Measurements from ENCODE around the gene TSPAN33. TPM values are rescaled to one million over a fixed set of nuclear protein-coding genes. Genes with fewer than 3 reads are reported as not detected.

TSPAN33 gene
- polyA plus RNA-seq, 1 of the 3 experiments (the other 2 are of a cell fraction) = 6.9 TPM

DNA sequence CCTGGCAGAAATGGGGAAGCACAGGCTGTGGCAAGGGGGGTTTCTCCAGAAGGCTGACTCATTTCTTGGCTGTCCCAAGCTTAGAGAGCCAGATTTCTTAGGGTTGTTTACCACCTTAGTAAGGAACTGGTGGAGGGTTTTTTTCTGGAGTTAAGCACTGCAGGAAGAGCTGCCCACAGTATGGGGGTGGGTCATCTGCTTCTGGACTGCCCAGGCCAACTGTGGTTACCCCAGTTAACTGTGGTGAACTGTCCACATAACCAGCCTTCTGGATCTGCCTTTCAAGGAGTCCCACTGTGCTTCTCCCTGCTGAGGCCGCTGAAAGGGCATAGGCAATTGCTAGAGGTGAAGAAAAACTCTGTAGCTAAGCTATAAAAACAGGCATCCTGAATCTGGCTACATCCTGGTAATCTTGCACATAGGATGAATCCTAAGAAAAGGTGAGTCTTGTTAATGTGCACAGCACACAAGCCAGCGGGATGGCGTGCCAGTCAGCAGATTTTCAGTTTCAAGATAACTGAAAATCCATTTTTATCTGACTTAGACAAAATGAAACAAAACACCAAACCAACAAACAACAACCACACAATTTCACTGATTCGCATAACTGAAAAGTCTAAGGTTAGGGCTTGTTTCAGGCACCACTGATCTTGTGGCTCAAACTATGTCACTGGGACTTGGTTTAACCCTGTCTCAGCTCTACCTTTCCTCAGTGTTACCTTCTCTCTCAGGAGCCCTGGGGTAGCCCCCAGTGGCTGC is 21.6 kb upstream of the TSPAN33 start:
- H3K4me2 ChIP-seq = no peak overlapping the region
- ChIA-PET POLR2A (no interaction called here), CTCF (interaction anchor here (0.8 to 2.1 kb wide), 2 partner anchors 17 to 31 kb away, joined by 3 to 9 read pairs; no protein-coding TSS in a partner anchor)
- no peak overlapping the region for H3K9ac ChIP-seq
- no peak overlapping the region for H2AFZ ChIP-seq (ENCODE audit: low read depth)
- H3K27me3 ChIP-seq (ENCODE audit: insufficient read depth) = peaks cover 11% of the 10 kb centered on the region; the same call in 1 of the 2 replicates
- 58% methylated on average over 4 of the region's 4 CpGs for WGBS (ENCODE audit: low lambda C conversion rate)
- no peaks in the 10 kb centered on the region for H4K20me1 ChIP-seq (ENCODE audit: insufficient read depth)
- peaks cover 10% of the 10 kb centered on the region; the same call in 1 of the 2 replicates for H3K9me3 ChIP-seq
- H3K4me1 ChIP-seq (ENCODE audit: control insufficient read depth in 1 of 2, insufficient read depth in 2 of 2, low read depth in 1 of 2, low read length in 1 of 2) = no peaks in the 10 kb centered on the region
- TF ChIP-seq, protein P1, sequence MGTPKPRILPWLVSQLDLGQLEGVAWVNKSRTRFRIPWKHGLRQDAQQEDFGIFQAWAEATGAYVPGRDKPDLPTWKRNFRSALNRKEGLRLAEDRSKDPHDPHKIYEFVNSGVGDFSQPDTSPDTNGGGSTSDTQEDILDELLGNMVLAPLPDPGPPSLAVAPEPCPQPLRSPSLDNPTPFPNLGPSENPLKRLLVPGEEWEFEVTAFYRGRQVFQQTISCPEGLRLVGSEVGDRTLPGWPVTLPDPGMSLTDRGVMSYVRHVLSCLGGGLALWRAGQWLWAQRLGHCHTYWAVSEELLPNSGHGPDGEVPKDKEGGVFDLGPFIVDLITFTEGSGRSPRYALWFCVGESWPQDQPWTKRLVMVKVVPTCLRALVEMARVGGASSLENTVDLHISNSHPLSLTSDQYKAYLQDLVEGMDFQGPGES (IDR thresholded peaks at IDR 0.05; ENCODE audit: low read depth, low read length) = no peak
- TF ChIP-seq RFX5 (IDR thresholded peaks at IDR 0.05; ENCODE audit: low read length) (no peak), FOXM1 (IDR thresholded peaks at IDR 0.05; ENCODE audit: low read depth) (no peak), EP300 (IDR thresholded peaks at IDR 0.05; ENCODE audit: borderline replicate concordance in 1 of 2, low read depth in 1 of 2, low read length in 1 of 2) (no peak), GABPA (IDR thresholded peaks at IDR 0.05; ENCODE audit: low read depth) (no peak), ELF1 (IDR thresholded peaks at IDR 0.05) (no peak), USF2 (IDR thresholded peaks at IDR 0.05; ENCODE audit: borderline replicate concordance, low read depth, low read length) (no peak), TEAD4 (IDR thresholded peaks at IDR 0.05; ENCODE audit: borderline replicate concordance, insufficient read depth) (no peak), RXRA (IDR thresholded peaks at IDR 0.05; ENCODE audit: borderline replicate concordance, low read depth) (no peak)
- TF ChIP-seq, protein P2, sequence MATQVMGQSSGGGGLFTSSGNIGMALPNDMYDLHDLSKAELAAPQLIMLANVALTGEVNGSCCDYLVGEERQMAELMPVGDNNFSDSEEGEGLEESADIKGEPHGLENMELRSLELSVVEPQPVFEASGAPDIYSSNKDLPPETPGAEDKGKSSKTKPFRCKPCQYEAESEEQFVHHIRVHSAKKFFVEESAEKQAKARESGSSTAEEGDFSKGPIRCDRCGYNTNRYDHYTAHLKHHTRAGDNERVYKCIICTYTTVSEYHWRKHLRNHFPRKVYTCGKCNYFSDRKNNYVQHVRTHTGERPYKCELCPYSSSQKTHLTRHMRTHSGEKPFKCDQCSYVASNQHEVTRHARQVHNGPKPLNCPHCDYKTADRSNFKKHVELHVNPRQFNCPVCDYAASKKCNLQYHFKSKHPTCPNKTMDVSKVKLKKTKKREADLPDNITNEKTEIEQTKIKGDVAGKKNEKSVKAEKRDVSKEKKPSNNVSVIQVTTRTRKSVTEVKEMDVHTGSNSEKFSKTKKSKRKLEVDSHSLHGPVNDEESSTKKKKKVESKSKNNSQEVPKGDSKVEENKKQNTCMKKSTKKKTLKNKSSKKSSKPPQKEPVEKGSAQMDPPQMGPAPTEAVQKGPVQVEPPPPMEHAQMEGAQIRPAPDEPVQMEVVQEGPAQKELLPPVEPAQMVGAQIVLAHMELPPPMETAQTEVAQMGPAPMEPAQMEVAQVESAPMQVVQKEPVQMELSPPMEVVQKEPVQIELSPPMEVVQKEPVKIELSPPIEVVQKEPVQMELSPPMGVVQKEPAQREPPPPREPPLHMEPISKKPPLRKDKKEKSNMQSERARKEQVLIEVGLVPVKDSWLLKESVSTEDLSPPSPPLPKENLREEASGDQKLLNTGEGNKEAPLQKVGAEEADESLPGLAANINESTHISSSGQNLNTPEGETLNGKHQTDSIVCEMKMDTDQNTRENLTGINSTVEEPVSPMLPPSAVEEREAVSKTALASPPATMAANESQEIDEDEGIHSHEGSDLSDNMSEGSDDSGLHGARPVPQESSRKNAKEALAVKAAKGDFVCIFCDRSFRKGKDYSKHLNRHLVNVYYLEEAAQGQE (IDR thresholded peaks at IDR 0.05; ENCODE audit: low read depth, low read length) = no peak
- no peak overlapping the region for H3K27ac ChIP-seq (ENCODE audit: low read depth in 2 of 2, low read length in 1 of 2)
- H3K4me3 ChIP-seq (ENCODE audit: low read depth in 2 of 2, low read length in 1 of 2) = no peak overlapping the region
- no peak for DNase-seq
- H3K79me2 ChIP-seq (ENCODE audit: insufficient read depth) = no peaks in the 10 kb centered on the region
- H3F3A ChIP-seq (replicated peaks; ENCODE audit: insufficient read depth) = no peaks in the 10 kb centered on the region
- no peaks in the 10 kb centered on the region for H3K9me2 ChIP-seq
- no peaks in the 10 kb centered on the region for H3K36me3 ChIP-seq (replicated peaks in 1 of 2; ENCODE audit: control insufficient read depth in 1 of 2, insufficient read depth in 2 of 2, low read length in 1 of 2)
